ENCODE measurements around the gene MEIS2. TPM values are rescaled to one million over a fixed set of nuclear protein-coding genes. Genes with fewer than 3 reads are reported as not detected.

MEIS2 gene
- total RNA-seq, 1 donor from 2014 or later, result 6.0 TPM

DNA sequence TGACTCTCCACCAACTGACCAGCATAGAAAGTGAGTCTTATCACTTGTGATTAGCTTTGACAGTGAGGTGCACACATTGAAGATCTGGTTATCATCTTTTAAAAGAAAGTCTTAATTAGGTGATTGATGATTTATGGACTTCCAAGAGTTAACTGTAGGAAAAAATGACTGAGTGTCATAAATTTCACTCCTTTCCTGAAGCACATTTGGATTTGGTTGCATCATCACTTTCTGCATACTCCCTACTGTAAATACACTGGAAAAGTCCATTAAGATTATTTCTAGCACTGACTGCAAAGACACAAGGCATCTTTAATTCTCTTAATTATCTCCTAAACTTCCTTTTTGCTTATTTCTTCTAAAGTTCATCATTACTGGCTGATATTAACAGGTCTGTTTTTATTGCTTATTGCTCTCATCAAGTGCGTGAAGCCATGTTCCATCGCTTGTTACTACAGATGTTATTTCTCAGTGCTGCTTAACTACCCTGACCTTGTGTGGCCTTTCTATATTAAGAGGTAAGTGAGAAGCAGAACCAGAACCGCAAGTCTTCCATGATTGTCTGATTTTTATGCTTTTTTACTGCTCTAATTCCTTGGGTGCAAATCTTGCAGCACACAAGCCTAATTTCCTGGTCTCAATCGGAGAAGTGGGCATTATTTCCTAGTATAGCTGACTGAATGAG is 153.2 kb downstream of the MEIS2 start:
- H3K9me3 Mint-ChIP-seq (ENCODE audit: unreplicated experiment), result no peaks in the 10 kb centered on the region
- TF ChIP-seq, protein P1, sequence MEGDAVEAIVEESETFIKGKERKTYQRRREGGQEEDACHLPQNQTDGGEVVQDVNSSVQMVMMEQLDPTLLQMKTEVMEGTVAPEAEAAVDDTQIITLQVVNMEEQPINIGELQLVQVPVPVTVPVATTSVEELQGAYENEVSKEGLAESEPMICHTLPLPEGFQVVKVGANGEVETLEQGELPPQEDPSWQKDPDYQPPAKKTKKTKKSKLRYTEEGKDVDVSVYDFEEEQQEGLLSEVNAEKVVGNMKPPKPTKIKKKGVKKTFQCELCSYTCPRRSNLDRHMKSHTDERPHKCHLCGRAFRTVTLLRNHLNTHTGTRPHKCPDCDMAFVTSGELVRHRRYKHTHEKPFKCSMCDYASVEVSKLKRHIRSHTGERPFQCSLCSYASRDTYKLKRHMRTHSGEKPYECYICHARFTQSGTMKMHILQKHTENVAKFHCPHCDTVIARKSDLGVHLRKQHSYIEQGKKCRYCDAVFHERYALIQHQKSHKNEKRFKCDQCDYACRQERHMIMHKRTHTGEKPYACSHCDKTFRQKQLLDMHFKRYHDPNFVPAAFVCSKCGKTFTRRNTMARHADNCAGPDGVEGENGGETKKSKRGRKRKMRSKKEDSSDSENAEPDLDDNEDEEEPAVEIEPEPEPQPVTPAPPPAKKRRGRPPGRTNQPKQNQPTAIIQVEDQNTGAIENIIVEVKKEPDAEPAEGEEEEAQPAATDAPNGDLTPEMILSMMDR (IDR thresholded peaks at IDR 0.05; ENCODE audit: partially characterized antibody, unreplicated experiment), result no peak
- H3K36me3 Mint-ChIP-seq (ENCODE audit: unreplicated experiment), result no peaks in the 10 kb centered on the region
- no peak for DNase-seq
- no peak overlapping the region for H3K4me3 Mint-ChIP-seq (ENCODE audit: unreplicated experiment)
- H3K27ac Mint-ChIP-seq (ENCODE audit: unreplicated experiment), result no peak overlapping the region
- no peaks in the 10 kb centered on the region for H3K4me1 Mint-ChIP-seq (ENCODE audit: low read depth, unreplicated experiment)
- H3K27me3 Mint-ChIP-seq (ENCODE audit: unreplicated experiment), result no peaks in the 10 kb centered on the region

DNA sequence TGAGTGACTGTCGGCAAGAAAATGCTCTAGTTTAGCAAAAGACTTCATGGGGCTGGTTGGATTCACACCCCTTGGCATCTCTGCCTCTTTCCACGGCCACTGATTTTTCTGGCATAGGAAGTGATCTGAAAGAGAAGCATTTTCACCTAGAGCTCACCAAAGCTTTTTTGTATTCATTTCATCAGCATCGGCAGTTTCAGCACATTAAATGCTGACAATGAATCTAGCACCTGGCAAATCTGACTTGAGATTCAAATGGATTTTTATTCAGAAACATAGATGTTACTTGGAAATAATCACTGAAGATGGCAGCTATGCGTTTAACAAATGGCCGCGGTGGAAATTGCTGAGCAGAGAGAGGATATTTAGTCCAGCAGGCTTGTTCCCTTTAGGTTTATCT is 155.9 kb downstream of the MEIS2 start:
- no peak for DNase-seq
- Mint-ChIP-seq H3K27ac (ENCODE audit: unreplicated experiment) (no peak overlapping the region), H3K9me3 (ENCODE audit: unreplicated experiment) (no peaks in the 10 kb centered on the region), H3K4me3 (ENCODE audit: unreplicated experiment) (no peak overlapping the region), H3K27me3 (ENCODE audit: unreplicated experiment) (no peaks in the 10 kb centered on the region), H3K36me3 (ENCODE audit: unreplicated experiment) (no peaks in the 10 kb centered on the region), H3K4me1 (ENCODE audit: low read depth, unreplicated experiment) (no peaks in the 10 kb centered on the region)
- TF ChIP-seq, protein P1 (IDR thresholded peaks at IDR 0.05; ENCODE audit: partially characterized antibody, unreplicated experiment), result no peak

DNA sequence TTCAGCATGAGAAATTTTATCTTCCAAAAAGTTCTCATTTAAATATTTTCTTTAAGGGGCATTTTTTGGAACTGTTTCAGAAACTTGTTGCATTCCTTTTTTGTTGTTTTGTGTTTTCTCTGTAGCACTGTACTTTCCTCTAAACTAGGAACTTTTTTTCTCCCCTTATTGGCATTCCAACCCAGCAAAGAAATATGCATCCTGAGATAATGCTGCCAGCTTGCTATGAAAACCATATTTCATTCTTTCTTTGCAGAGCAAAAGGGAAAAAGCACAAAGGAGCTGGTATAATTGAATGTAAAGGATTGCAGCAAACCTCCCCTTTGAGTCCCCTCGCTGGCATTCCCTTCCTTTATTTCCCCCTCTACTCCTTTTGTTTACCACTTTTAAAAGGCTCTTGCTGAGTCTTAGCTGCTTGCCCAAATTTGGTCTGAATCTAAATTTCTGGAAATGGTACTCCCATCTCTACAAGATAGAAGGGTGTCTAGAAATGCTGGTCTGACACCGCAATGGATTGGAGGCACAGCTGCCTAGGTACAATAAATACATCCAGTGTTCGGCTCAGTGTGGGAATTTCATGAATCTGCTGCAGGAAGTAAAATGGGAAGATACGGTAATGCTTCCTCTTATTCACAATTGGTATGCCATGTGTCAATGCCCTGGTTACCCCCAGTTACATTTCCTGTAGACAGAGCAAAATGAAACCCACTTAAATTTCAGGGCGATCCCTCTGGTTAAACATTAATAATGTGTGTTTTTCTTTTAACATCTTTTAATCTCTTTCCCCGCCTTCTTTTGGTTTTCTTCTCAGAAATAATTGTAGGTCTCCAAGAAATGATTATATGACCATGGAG is 156.6 kb downstream of the MEIS2 start:
- no peaks in the 10 kb centered on the region for H3K4me1 Mint-ChIP-seq (ENCODE audit: low read depth, unreplicated experiment)
- no peaks in the 10 kb centered on the region for H3K27me3 Mint-ChIP-seq (ENCODE audit: unreplicated experiment)
- no peaks in the 10 kb centered on the region for H3K36me3 Mint-ChIP-seq (ENCODE audit: unreplicated experiment)
- H3K4me3 Mint-ChIP-seq (ENCODE audit: unreplicated experiment), result no peak overlapping the region
- H3K27ac Mint-ChIP-seq (ENCODE audit: unreplicated experiment), result no peak overlapping the region
- no peaks in the 10 kb centered on the region for H3K9me3 Mint-ChIP-seq (ENCODE audit: unreplicated experiment)
- no peak for DNase-seq
- TF ChIP-seq, protein P1 (IDR thresholded peaks at IDR 0.05; ENCODE audit: partially characterized antibody, unreplicated experiment), result no peak

DNA sequence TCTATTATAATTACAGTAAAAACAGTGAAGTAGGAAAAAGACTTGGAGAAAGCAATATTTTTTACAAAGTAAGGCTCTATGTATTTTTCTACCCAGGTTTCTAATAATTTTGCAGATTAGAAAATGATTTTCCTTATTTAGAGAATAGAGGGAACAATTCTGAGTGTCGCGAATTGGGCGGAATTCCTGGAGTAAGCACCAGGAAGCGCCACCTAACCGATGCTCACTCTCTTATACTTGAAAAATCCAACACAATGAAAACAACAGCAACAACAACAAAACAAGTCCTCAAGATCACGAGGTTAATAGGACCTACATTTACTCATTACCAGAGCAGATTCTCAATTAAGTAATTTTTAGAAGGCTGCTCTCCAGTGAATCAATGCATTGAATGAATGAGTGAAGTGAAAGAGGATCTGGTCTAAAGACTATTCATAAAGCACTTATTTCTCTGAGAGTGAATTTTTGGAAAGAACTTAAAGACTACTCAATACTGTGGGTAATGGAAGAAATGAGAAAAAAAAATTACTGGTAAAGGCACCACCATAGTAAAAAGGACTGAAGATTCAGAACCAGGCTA is 158.0 kb downstream of the MEIS2 start:
- Mint-ChIP-seq H3K9me3 (ENCODE audit: unreplicated experiment) (no peaks in the 10 kb centered on the region), H3K27ac (ENCODE audit: unreplicated experiment) (no peak overlapping the region), H3K27me3 (ENCODE audit: unreplicated experiment) (no peaks in the 10 kb centered on the region), H3K36me3 (ENCODE audit: unreplicated experiment) (no peaks in the 10 kb centered on the region), H3K4me1 (ENCODE audit: low read depth, unreplicated experiment) (no peaks in the 10 kb centered on the region), H3K4me3 (ENCODE audit: unreplicated experiment) (no peak overlapping the region)
- DNase-seq, result no peak
- TF ChIP-seq, protein P1 (IDR thresholded peaks at IDR 0.05; ENCODE audit: partially characterized antibody, unreplicated experiment), result no peak
